ENCODE data around the gene GPR141.

The GPR141 gene

DNA sequence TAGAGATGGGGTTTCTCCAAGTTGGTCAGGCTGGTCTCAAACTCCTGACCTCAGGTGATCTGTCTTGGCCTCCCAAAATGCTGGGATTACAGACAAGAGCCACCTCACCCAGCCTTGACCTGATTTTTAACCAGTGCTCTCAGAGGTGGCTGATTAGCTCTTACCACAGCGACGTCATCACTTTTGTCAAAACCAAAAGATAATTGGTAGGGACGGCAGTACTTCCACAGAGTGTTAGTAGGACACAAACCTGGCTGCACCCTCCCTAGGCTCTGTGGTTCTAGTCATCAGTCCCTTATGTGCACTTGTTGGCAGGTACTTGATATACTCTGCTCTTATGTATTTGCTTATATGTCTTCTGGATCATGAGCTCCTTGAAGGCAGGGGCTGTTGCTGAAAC lies 74.0 kb downstream of the GPR141 start:
- no peaks in the 10 kb centered on the region for H3K27me3 ChIP-seq (ENCODE audit: insufficient read depth, insufficient read length)
- no peak for TF ChIP-seq YY1 (IDR thresholded peaks at IDR 0.05; ENCODE audit: insufficient read depth, insufficient read length)
- TF ChIP-seq ZNF274 (IDR thresholded peaks at IDR 0.05; ENCODE audit: low read depth, low read length), result no peak
- no peak for TF ChIP-seq SUZ12 (IDR thresholded peaks at IDR 0.05; ENCODE audit: extremely low read depth, insufficient read depth, insufficient read length)
- DNase-seq (ENCODE audit: low read depth, low spot score), result no peak
- H3K9me3 ChIP-seq (ENCODE audit: insufficient read depth, low read length), result no peaks in the 10 kb centered on the region
- no peak overlapping the region for H3K4me3 ChIP-seq (ENCODE audit: insufficient read length, low read depth)
- no peak overlapping the region for H3K9ac ChIP-seq (ENCODE audit: insufficient read length, low read depth)
- no peaks in the 10 kb centered on the region for H3K36me3 ChIP-seq (ENCODE audit: insufficient read depth, insufficient read length, low read length)
- H3K4me1 ChIP-seq (ENCODE audit: insufficient read depth, insufficient read length), result no peaks in the 10 kb centered on the region

DNA sequence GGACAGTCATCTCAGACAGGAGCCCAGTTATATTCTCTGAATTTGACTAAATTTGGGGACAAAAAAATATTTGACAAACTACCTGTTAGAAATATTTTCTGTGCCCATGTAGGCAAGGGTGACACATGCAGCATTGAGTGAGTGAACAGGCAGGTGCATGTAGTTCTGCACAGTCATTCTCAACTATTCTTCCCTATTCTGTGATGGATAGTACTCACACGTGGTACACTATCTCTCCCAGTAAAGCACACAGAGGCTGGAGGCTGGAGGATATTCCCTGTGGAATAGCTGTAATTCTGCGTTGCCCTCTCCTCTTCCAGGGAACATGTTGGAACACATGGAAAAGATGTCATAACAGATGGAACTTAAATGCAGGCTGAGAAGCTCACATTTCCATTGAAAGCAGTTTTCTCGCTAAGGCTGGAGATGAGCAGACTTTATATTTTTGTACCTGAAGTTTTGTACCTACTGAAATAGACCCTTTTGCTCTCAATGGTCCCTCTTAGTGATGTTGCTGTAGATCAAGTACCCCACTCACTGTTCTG lies 75.0 kb downstream of the GPR141 start:
- Histone ChIP-seq H3K27me3 (ENCODE audit: insufficient read depth, insufficient read length) (no peaks in the 10 kb centered on the region), H3K9ac (ENCODE audit: insufficient read length, low read depth) (no peak overlapping the region), H3K9me3 (ENCODE audit: insufficient read depth, low read length) (no peaks in the 10 kb centered on the region), H3K4me1 (ENCODE audit: insufficient read depth, insufficient read length) (no peaks in the 10 kb centered on the region), H3K36me3 (ENCODE audit: insufficient read depth, insufficient read length, low read length) (no peaks in the 10 kb centered on the region), H3K4me3 (ENCODE audit: insufficient read length, low read depth) (no peak overlapping the region)
- TF ChIP-seq YY1 (IDR thresholded peaks at IDR 0.05; ENCODE audit: insufficient read depth, insufficient read length) (no peak), SUZ12 (IDR thresholded peaks at IDR 0.05; ENCODE audit: extremely low read depth, insufficient read depth, insufficient read length) (no peak), ZNF274 (IDR thresholded peaks at IDR 0.05; ENCODE audit: low read depth, low read length) (no peak)
- DNase-seq (ENCODE audit: low read depth, low spot score), result no peak

DNA sequence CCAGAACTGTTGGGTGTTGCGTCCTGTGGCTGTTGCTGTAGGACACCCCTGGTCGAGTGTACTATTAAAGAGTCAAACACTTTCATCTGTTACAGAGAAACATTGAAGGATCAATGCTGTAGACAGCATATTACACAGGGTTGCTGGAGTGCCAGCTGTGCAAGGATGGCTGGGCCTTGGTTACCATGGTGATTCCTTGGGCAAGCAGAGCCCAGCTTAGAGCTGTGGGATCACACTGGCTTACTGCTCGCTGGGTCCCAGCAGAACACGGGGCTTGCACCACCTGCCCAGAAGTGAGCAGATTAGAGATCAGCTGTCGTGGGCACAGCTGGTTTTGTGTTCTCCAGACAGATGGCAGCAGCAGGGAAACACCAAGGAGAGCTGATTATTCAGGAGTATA lies 76.0 kb downstream of the GPR141 start:
- no peaks in the 10 kb centered on the region for H3K4me1 ChIP-seq (ENCODE audit: insufficient read depth, insufficient read length)
- no peaks in the 10 kb centered on the region for H3K27me3 ChIP-seq (ENCODE audit: insufficient read depth, insufficient read length)
- H3K36me3 ChIP-seq (ENCODE audit: insufficient read depth, insufficient read length, low read length), result no peaks in the 10 kb centered on the region
- DNase-seq (ENCODE audit: low read depth, low spot score), result no peak
- no peaks in the 10 kb centered on the region for H3K9me3 ChIP-seq (ENCODE audit: insufficient read depth, low read length)
- no peak overlapping the region for H3K4me3 ChIP-seq (ENCODE audit: insufficient read length, low read depth)
- no peak overlapping the region for H3K9ac ChIP-seq (ENCODE audit: insufficient read length, low read depth)
- TF ChIP-seq ZNF274 (IDR thresholded peaks at IDR 0.05; ENCODE audit: low read depth, low read length), result no peak
- no peak for TF ChIP-seq SUZ12 (IDR thresholded peaks at IDR 0.05; ENCODE audit: extremely low read depth, insufficient read depth, insufficient read length)
- TF ChIP-seq YY1 (IDR thresholded peaks at IDR 0.05; ENCODE audit: insufficient read depth, insufficient read length), result no peak

DNA sequence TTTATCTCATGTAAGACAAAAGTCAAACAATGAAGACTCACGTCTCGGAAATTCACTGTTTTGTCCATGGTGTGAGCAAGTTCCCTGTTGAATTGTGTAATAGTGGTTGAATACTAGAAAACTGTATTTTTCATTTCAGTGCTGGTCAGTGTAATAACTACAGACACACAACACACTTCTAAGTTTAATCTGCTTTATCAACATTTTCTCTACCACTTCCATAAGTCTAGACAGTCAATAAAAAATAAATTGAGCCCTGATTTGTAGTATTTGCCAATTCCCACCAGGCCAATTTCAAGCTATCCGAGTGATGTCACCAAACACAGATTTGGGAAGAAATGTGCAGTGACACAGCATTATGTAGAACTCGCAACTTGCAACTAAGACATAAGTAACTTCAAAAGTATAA lies 81.9 kb downstream of the GPR141 start:
- Histone ChIP-seq H3K9ac (ENCODE audit: insufficient read length, low read depth) (no peak overlapping the region), H3K4me3 (ENCODE audit: insufficient read length, low read depth) (no peak overlapping the region), H3K4me1 (ENCODE audit: insufficient read depth, insufficient read length) (no peaks in the 10 kb centered on the region), H3K9me3 (ENCODE audit: insufficient read depth, low read length) (no peaks in the 10 kb centered on the region), H3K36me3 (ENCODE audit: insufficient read depth, insufficient read length, low read length) (no peaks in the 10 kb centered on the region), H3K27me3 (ENCODE audit: insufficient read depth, insufficient read length) (no peaks in the 10 kb centered on the region)
- no peak for TF ChIP-seq SUZ12 (IDR thresholded peaks at IDR 0.05; ENCODE audit: extremely low read depth, insufficient read depth, insufficient read length)
- TF ChIP-seq ZNF274 (IDR thresholded peaks at IDR 0.05; ENCODE audit: low read depth, low read length), result no peak
- TF ChIP-seq YY1 (IDR thresholded peaks at IDR 0.05; ENCODE audit: insufficient read depth, insufficient read length), result no peak
- DNase-seq (ENCODE audit: low read depth, low spot score), result no peak

DNA sequence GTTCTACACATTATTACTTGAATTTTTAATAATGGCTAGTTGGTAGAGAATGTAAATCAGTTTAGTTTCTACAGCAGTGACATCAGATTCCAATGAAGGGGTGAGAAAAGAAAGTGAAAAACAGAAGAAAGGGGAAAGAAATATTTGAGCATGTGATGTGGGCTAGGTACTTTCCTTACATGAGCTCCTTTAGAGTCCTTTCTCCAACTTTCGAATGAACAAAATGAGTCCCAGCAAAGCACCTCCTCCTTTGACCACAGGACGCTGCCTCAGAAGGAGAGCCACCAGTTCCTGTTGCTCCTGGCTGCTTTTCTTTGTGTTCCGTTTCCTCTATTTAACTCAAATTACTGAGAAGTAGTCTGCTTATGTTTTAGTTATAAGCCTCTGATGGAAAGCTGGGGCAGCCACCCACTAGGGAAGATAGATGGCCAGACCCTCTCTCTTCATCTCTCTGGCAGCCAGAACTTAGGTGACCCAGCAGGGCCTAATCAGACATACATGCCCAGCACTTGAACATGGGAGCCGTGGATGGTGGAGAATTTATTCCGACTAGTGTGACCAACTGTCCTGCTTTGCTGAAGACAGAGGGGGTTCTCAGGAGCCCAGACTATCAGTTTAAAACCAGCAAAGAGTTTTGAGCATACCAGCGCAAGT lies 82.4 kb downstream of the GPR141 start:
- no peaks in the 10 kb centered on the region for H3K36me3 ChIP-seq (ENCODE audit: insufficient read depth, insufficient read length, low read length)
- no peak overlapping the region for H3K4me3 ChIP-seq (ENCODE audit: insufficient read length, low read depth)
- H3K4me1 ChIP-seq (ENCODE audit: insufficient read depth, insufficient read length), result no peaks in the 10 kb centered on the region
- DNase-seq (ENCODE audit: low read depth, low spot score), result no peak
- TF ChIP-seq SUZ12 (IDR thresholded peaks at IDR 0.05; ENCODE audit: extremely low read depth, insufficient read depth, insufficient read length) (no peak), YY1 (IDR thresholded peaks at IDR 0.05; ENCODE audit: insufficient read depth, insufficient read length) (no peak), ZNF274 (IDR thresholded peaks at IDR 0.05; ENCODE audit: low read depth, low read length) (no peak)
- H3K27me3 ChIP-seq (ENCODE audit: insufficient read depth, insufficient read length), result no peaks in the 10 kb centered on the region
- H3K9ac ChIP-seq (ENCODE audit: insufficient read length, low read depth), result no peak overlapping the region
- no peaks in the 10 kb centered on the region for H3K9me3 ChIP-seq (ENCODE audit: insufficient read depth, low read length)

DNA sequence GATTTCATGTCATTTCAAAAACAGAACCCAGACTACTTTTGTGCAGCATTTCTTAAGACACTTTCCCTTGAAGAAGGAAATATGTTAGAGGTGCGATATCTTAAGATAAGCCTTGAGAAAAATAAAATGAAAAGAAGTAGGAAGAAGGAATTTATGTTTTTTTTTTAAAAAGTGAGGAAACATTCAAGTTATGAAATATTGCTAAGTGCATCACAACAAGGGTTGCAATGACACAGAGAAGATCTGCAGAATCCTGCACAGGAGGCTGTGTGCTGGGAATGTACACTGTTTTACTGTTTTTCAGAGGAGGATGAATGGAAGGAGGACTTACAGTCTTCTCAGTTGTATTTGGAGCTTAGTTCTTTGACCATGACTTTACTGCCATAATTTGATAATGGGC lies 85.0 kb downstream of the GPR141 start:
- Histone ChIP-seq H3K36me3 (ENCODE audit: insufficient read depth, insufficient read length, low read length) (no peaks in the 10 kb centered on the region), H3K9ac (ENCODE audit: insufficient read length, low read depth) (no peak overlapping the region), H3K27me3 (ENCODE audit: insufficient read depth, insufficient read length) (no peaks in the 10 kb centered on the region), H3K4me3 (ENCODE audit: insufficient read length, low read depth) (no peak overlapping the region), H3K9me3 (ENCODE audit: insufficient read depth, low read length) (no peaks in the 10 kb centered on the region; the same call in 1 of the 2 replicates), H3K4me1 (ENCODE audit: insufficient read depth, insufficient read length) (no peaks in the 10 kb centered on the region)
- TF ChIP-seq SUZ12 (IDR thresholded peaks at IDR 0.05; ENCODE audit: extremely low read depth, insufficient read depth, insufficient read length), result no peak
- no peak for TF ChIP-seq YY1 (IDR thresholded peaks at IDR 0.05; ENCODE audit: insufficient read depth, insufficient read length)
- TF ChIP-seq ZNF274 (IDR thresholded peaks at IDR 0.05; ENCODE audit: low read depth, low read length), result no peak
- DNase-seq (ENCODE audit: low read depth, low spot score), result no peak

DNA sequence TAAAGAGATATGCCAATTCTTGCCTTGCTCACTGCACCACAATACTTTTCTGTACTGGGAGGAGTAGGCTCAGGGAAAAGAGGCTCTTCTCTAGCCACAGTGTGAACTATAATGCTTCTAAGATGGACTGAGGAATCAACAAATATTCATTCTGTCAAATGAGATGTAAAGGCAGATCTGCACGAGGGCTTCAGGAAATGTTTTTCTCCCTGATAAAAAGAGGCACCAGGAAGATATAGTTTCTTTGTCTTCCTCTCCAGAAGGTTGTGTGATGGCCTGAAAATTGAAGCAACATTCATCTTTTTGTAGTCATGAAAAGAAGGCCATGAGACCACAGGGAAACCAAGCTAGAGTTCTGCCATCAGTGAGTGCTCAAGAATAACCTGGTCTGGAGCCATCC lies 85.7 kb downstream of the GPR141 start:
- no peak overlapping the region for H3K9ac ChIP-seq (ENCODE audit: insufficient read length, low read depth)
- no peaks in the 10 kb centered on the region for H3K36me3 ChIP-seq (ENCODE audit: insufficient read depth, insufficient read length, low read length)
- no peak for TF ChIP-seq YY1 (IDR thresholded peaks at IDR 0.05; ENCODE audit: insufficient read depth, insufficient read length)
- H3K4me1 ChIP-seq (ENCODE audit: insufficient read depth, insufficient read length), result no peaks in the 10 kb centered on the region
- DNase-seq (ENCODE audit: low read depth, low spot score), result no peak
- no peaks in the 10 kb centered on the region for H3K27me3 ChIP-seq (ENCODE audit: insufficient read depth, insufficient read length)
- H3K9me3 ChIP-seq (ENCODE audit: insufficient read depth, low read length), result peaks cover 2% of the 10 kb centered on the region; the same call in 1 of the 2 replicates
- H3K4me3 ChIP-seq (ENCODE audit: insufficient read length, low read depth), result no peak overlapping the region

All from NT2/D1 (cell line).